WERI-Rb-1 (cell line): ENCODE data around the gene LSM7.

ENCODE experiments used
- DNase-seq: peaks from one replicate; pipeline ENCODE4 v3.0.0-alpha.2; 2020
- H3K27ac ChIP-seq: fragments of 250-450 bp; sonication (Bioruptor Pico); 2 replicates; pipeline ENCODE4 v1.5.1; 2020; ENCODE audit warnings: mild to moderate bottlenecking, moderate library complexity
- H3K27me3 ChIP-seq: fragments of 250-450 bp; sonication (Bioruptor Pico); 2 replicates; pipeline ENCODE4 v1.5.1; 2021; ENCODE audit warnings: mild to moderate bottlenecking, low read depth, moderate library complexity; ENCODE audit not compliant: insufficient read depth, severe bottlenecking
- H3K36me3 ChIP-seq: fragments of 250-450 bp; sonication (Bioruptor Pico); 2 replicates; pipeline ENCODE4 v1.5.1; 2020; ENCODE audit warnings: mild to moderate bottlenecking, moderate library complexity
- H3K4me3 ChIP-seq: 2 replicates; pipeline ENCODE4 v1.5.1; 2011; ENCODE audit warnings: low read depth, mild to moderate bottlenecking, control low read depth, low read length
- H3K9me3 ChIP-seq: fragments of 250-450 bp; sonication (Bioruptor Pico); 2 replicates; pipeline ENCODE4 v1.5.1; 2021; ENCODE audit warnings: mild to moderate bottlenecking, moderate library complexity; ENCODE audit not compliant: severe bottlenecking
- CTCF ChIP-seq: IDR thresholded peaks from 2 replicates; pipeline ENCODE4 v1.5.1; 2011; ENCODE audit warnings: low read depth, mild to moderate bottlenecking, control low read depth, inconsistent platforms, low read length

The LSM7 gene

GRCh38 chr19:2280633-2281264 is 47.6 kb downstream of the LSM7 start:
- Histone ChIP-seq H3K9me3 (no peaks in the 10 kb centered on the region), H3K4me3 (no peak overlapping the region), H3K27me3 (no peaks in the 10 kb centered on the region), H3K27ac (no peak overlapping the region), H3K36me3 (no peaks in the 10 kb centered on the region)
- no peak for TF ChIP-seq CTCF
- no peak for DNase-seq

- Histone ChIP-seq H3K27ac (no peak overlapping the region), H3K27me3 (no peaks in the 10 kb centered on the region), H3K4me3 (no peak overlapping the region), H3K36me3 (no peaks in the 10 kb centered on the region), H3K9me3 (no peaks in the 10 kb centered on the region)
- no peak for TF ChIP-seq CTCF
- DNase-seq = no peak
Measured at GRCh38 chr19:2278459-2279158, 49.8 kb downstream of the LSM7 start.

GRCh38 chr19:2277138-2277537 is 51.2 kb downstream of the LSM7 start:
- H3K36me3 ChIP-seq = peaks cover 13% of the 10 kb centered on the region
- no peaks in the 10 kb centered on the region for H3K27me3 ChIP-seq
- no peak for DNase-seq
- TF ChIP-seq CTCF = no peak
- no peak overlapping the region for H3K4me3 ChIP-seq
- no peak overlapping the region for H3K27ac ChIP-seq
- no peaks in the 10 kb centered on the region for H3K9me3 ChIP-seq

GRCh38 chr19:2276429-2276986 is 51.9 kb downstream of the LSM7 start:
- H3K36me3 ChIP-seq = peaks cover 20% of the 10 kb centered on the region
- DNase-seq = no peak
- no peak overlapping the region for H3K4me3 ChIP-seq
- no peaks in the 10 kb centered on the region for H3K9me3 ChIP-seq
- no peak for TF ChIP-seq CTCF
- no peaks in the 10 kb centered on the region for H3K27me3 ChIP-seq
- H3K27ac ChIP-seq = no peak overlapping the region

GRCh38 chr19:2275588-2276428 is 52.6 kb downstream of the LSM7 start:
- DNase-seq = no peak
- Histone ChIP-seq H3K27me3 (no peaks in the 10 kb centered on the region), H3K36me3 (peaks cover 26% of the 10 kb centered on the region), H3K27ac (peak overlapping the region; percentile 49; the same call in 1 of the 2 replicates), H3K9me3 (no peaks in the 10 kb centered on the region), H3K4me3 (no peak overlapping the region)
- no peak for TF ChIP-seq CTCF
